Smooth muscle cell of the brain vasculature (primary cell): ENCODE data around the gene SMCO4.

Experiments
- DNase-seq: peaks from one replicate; pipeline ENCODE4 v3.0.0-alpha.2; 2012; ENCODE audit warnings: low read depth, low spot score

Gene SMCO4

GRCh38 chr11:93528757-93529645 is 14.2 kb downstream of the SMCO4 start:
- no peak for DNase-seq

- DNase-seq, result no peak
Observed at GRCh38 chr11:93528252-93528651, 14.9 kb downstream of the SMCO4 start.

- DNase-seq, result no peak
Observed at GRCh38 chr11:93526641-93527583, 16.3 kb downstream of the SMCO4 start.

- DNase-seq, result no peak
Observed at GRCh38 chr11:93526346-93526633, 16.9 kb downstream of the SMCO4 start.

- DNase-seq, result no peak
Observed at GRCh38 chr11:93525601-93526345, 17.4 kb downstream of the SMCO4 start.

- DNase-seq, result no peak
Observed at GRCh38 chr11:93524858-93525257, 18.3 kb downstream of the SMCO4 start.

- DNase-seq, result no peak
Observed at GRCh38 chr11:93524173-93524536, 19.0 kb downstream of the SMCO4 start.

- DNase-seq, result no peak
Observed at GRCh38 chr11:93520726-93521509, 22.3 kb downstream of the SMCO4 start.

- DNase-seq, result no peak
Observed at GRCh38 chr11:93519179-93519578, 24.0 kb downstream of the SMCO4 start.

- DNase-seq, result no peak
Observed at GRCh38 chr11:93518081-93518480, 25.1 kb downstream of the SMCO4 start.

- DNase-seq, result no peak
Observed at GRCh38 chr11:93517611-93518010, 25.6 kb downstream of the SMCO4 start.

GRCh38 chr11:93517041-93517440 is 26.1 kb downstream of the SMCO4 start:
- DNase-seq, result no peak

GRCh38 chr11:93515441-93516025 is 27.7 kb downstream of the SMCO4 start:
- no peak for DNase-seq

GRCh38 chr11:93514712-93515111 is 28.5 kb downstream of the SMCO4 start:
- DNase-seq, result no peak

GRCh38 chr11:93513772-93514171 is 29.4 kb downstream of the SMCO4 start:
- no peak for DNase-seq

GRCh38 chr11:93512949-93513667 is 30.1 kb downstream of the SMCO4 start:
- DNase-seq, result no peak

- no peak for DNase-seq
Observed at GRCh38 chr11:93512073-93512475, 31.1 kb downstream of the SMCO4 start.

- DNase-seq, result no peak
Observed at GRCh38 chr11:93510196-93510873, 32.9 kb downstream of the SMCO4 start.

- no peak for DNase-seq
Observed at GRCh38 chr11:93507517-93507916, 35.7 kb downstream of the SMCO4 start.

GRCh38 chr11:93505703-93506102 is 37.5 kb downstream of the SMCO4 start:
- DNase-seq, result no peak
